ENCODE measurements around the gene FAM169A. TPM values are rescaled to one million over a fixed set of nuclear protein-coding genes. Genes with fewer than 3 reads are reported as not detected.

Gene FAM169A
- total RNA-seq, 4 donors from 2014 or later = 0.17 to 2.3 (median 0.33) TPM; not detected in 1

- TF ChIP-seq CTCF (IDR thresholded peaks at IDR 0.05; ENCODE audit: low read depth) = no peak
Observed at GRCh38 chr5:74736759-74737158, 129.4 kb downstream of the FAM169A start.

Small RNA genes within 50 kb of the gene (small RNA-seq; reads per million reads assigned to genes)
- gene RF00561 = not detected

Other genes with a start within 250 kb of the FAM169A start
- gene ENC1, start 225.7 kb downstream of the FAM169A start, total RNA-seq = 10 to 100 TPM in 1 of 4 donors, 1 to 10 TPM in 3; 2.8 to 20.4 (median 6.9) TPM
- 100 to 1,000 TPM in 3 of 4 donors, 10 to 100 TPM in 1; 89.3 to 462 (median 184) TPM for gene HEXB, start 181.2 kb downstream of the FAM169A start, total RNA-seq
- gene GFM2, start 99.3 kb downstream of the FAM169A start, total RNA-seq = 10 to 100 TPM; 17.7 to 22.9 (median 20.3) TPM
- 100 to 1,000 TPM in 3 of 4 donors, 10 to 100 TPM in 1; 94.2 to 114 (median 110) TPM for gene NSA2, start 99.1 kb downstream of the FAM169A start, total RNA-seq
- 1 to 10 TPM in 3 of 4 donors, under 1 TPM in 1; 0.66 to 1.5 (median 1.1) TPM for gene GCNT4, start 186.2 kb upstream of the FAM169A start, total RNA-seq

Measured in subcutaneous adipose tissue (tissue), 4 donors.